CD4-positive, alpha-beta T cell treated with Interferon gamma for 1 hour (primary cell): ENCODE data around the gene B3GALNT1.
A peak's percentile ranks its signal among the peaks of the same experiment; 100 is the strongest.

Experiments
- DNase-seq: peaks from one replicate; pipeline ENCODE4 v3.0.0-alpha.2; 2020

The B3GALNT1 gene

DNA sequence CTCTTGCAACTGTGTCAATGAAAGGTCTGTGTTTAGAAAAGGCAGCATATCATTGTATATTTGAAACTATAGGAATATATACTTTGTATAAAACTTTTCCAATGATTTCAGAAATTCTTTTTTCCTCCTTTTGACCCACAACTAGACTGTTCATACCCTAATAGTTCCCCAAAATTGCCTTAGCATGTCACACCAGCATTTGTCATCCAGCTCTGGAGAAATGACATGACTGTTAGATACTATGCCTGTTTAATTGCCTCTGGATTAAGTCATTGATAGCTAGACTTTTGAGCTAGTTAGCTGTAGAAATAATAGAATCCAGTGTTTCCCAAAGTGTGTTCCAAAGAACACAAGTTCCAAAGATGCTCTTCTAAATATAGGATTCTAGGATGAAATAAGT lies 32.4 kb downstream of the B3GALNT1 start:
- DNase-seq = no peak

GRCh38 chr3:161072211-161072621 lies 32.9 kb downstream of the B3GALNT1 start:
- no peak for DNase-seq

- DNase-seq = no peak
Observed at GRCh38 chr3:161070980-161071663, 34.0 kb downstream of the B3GALNT1 start.

DNA sequence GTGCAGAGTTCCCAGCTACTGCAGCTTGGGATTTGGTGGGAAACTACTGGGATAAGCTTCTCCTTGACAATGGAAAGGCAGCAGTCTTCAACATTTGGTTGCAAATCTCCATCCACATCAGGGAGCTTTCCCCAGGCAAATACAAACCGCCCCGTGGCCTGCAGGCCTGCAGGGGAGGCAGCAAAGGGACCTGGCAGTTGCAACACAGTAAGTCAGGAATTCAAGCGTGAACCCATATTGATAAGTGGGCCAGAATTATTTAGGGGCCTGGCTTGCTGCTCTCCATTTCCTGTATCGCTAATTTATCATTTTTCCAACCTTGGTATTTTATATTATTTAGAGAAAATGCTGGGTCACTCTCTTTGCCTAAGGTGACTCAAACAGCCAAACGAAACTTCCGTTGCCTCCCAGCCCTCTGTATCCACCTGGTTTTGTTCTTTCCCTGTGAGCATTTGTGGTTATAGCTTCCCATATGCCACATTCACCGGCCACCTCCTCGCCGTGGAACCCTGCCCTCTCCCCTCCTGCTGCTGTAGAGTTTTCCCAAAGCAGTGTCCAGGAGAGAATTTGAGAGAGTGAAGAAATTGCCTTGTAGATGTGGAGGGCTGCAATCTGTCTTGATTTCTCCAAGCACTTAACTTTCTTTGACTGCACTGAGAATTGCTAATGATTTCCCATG lies 34.8 kb downstream of the B3GALNT1 start:
- no peak for DNase-seq

DNA sequence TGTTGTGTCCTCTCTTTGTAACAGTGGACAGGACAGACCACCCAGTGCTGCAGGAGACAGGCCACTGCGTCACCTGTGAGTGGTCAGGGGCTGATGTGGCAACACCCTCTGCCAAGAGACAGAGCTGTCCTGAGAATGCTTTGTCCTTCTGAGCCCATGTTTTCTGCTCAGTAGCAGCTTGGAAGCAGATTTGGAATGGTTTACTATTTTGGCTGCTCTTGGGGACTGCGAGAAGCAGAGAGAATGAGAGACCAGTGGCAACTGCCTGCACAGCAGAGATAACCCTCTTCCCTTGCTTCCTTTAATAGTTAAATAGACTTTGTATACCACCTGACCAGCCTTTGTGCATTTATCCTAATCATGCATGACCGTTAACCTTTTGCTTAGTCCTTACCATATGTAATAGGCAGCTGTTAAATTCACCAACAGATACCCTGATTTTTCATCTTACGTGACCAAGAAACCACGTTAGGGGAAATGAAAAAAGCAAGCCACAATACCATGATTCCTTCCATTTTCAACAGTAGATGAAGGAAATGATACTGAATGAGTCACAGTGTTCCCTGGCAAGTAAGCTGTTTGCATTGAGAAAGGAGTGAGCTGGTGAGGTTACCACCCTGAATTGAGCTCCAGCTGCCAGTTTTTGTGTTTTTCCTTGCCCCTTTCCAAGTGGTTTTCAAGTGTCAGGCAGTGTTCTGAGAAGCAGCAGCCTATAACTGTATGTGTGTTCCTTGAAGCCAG lies 35.5 kb downstream of the B3GALNT1 start:
- no peak for DNase-seq

DNA sequence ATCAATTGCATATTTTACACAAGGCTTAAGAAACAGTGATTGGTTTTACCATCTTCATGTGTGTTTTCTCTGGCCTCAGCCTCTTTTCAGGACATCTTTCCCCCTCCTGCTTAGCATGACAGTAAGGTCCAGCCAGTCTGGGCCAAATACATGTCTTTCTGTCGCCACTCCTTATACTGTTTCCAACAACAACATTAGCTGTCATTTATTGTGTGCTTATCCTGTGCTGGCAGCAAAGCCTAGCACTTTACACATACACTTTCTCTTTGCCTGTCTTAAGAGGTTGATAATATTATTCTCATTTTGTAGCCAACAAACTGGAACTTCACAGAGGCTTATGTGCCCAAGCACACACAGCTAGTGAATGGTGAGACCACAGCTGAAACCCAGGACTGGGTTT lies 37.8 kb downstream of the B3GALNT1 start:
- no peak for DNase-seq

DNA sequence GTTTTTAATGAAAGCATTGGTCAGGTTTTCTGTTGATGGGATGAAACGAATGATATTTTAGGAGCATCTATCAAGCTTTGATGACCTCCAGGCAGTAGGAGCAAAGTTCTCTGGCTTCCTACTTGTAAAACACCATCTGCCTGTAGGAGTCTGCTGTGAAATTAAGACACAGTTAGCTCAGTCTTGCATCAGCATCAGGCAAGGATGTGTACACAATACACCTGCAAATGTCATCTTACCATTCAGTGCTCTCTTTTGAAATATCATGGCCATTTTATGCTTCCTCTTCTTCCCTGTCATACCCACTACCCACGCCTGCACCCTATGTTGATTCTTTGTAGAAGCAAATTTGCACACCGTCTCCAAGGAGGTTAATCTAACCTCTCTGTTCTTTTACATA lies 38.2 kb downstream of the B3GALNT1 start:
- DNase-seq = no peak

GRCh38 chr3:161064413-161064812 lies 40.7 kb downstream of the B3GALNT1 start:
- no peak for DNase-seq

DNA sequence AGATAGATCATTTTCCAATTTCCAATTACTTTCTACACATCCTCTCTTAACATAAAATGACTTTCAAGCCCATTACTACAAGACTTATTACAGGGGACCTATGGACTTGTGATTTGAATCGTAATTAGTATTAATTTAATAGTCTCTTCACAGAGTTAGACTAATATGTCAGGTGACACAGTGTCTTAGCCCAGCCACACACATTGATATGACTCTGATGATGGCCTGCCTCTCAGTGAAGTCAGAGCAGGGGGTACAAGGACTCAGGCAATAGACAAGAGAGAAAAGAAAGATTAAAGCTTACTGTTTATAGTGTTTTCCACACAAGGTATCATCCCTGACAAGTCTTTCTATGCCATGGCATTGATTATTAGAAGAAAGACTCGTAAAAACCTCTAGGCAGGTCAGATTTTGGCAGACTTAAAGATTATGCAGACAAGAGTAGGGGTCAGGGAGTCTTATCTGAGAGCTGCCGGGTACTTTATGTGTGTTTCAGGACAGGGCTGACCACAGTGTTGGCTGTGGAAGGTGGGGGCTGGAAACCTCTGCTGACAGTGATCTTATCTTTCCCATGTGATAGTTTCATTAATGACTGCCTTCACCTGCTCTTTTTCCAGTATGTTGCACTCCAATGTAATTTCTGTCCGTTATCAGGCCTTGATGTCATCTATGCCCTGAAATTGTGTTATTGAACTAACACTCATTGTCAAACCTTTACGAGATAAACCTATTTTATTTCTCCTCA lies 50.1 kb downstream of the B3GALNT1 start:
- no peak for DNase-seq

- DNase-seq = no peak
Observed at GRCh38 chr3:161051856-161052255, 53.3 kb downstream of the B3GALNT1 start.

- DNase-seq = no peak
Observed at GRCh38 chr3:161050935-161051334, 54.2 kb downstream of the B3GALNT1 start.

DNA sequence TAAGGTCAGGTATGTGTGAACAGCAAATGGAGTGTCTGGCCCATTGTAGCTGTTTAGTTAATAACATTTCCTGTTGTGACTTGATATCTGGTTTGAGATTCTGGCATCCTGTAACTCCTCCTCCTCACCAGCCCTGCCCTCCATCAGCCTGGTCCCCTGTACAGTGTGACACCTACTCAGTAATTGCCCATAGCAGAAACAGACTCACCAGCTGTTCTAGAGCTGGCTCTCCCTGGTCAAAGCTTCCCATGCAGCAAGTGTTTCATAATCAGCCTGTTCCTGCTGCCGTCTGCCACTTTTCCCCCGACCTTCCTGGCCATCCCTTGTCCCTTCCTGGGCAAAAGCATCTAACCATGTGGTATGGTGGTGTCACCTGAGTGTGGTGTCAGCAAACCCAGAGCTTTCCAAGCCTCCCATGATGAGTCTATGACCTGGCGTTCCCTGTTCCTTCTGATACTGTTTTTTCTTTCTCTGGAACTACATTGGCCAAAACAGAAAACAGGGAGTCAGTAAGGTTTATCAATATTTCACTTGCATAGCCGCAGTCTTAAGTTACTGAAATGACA lies 55.4 kb downstream of the B3GALNT1 start:
- DNase-seq = no peak

DNA sequence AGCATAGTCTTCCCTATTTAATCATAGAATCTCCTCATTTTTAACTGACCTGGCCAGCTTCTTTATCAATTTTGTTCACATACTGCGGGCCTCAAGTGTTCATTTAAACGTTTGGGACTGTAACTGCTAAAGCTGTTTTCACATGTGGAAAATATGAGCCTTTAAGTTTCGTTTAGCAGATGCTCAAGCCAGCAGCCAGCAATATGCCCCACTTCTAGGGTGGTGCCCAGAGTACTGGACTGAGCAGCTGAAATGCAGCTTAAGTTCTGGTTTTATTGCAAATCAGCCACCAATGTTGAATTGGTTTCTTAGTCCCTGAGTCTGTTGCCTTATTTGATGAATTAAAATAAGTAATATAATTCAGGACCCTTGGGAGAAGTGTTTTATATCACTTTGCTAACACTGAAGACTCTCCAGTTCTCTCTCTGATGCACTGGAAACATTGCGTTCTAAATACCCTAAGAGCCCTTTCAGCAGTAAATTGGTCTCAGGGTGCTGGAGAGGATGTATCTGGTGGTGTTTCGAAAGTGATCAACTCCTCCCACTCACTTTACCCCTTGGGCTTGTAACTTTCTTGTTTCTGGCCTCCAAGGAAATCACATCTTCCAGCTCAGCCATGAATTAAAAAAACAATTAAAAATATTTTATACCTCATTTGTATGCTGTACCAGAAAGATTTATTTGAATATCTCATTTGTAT lies 61.7 kb downstream of the B3GALNT1 start:
- no peak for DNase-seq

GRCh38 chr3:161042023-161042501 lies 63.1 kb downstream of the B3GALNT1 start:
- no peak for DNase-seq

DNA sequence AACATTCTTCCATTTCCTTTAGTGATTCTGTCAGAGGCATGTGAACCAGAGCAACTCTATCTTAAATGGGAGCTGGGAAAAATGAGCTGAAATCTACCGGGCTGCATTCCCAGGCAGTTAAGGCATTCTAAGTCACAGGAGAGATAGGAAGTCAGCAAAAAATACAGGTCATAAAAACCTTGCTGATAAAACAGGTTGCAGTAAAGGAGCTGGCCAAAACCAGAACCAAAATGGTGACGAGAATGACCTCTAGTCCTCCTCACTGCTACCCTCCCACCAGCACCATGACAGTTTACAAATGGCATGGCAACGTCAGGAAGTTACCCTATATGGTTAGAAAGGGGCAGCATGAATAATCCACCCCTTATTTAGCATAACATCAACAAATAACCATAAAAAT lies 66.4 kb downstream of the B3GALNT1 start:
- no peak for DNase-seq

- DNase-seq = no peak
Observed at GRCh38 chr3:161035711-161036110, 69.4 kb downstream of the B3GALNT1 start.

DNA sequence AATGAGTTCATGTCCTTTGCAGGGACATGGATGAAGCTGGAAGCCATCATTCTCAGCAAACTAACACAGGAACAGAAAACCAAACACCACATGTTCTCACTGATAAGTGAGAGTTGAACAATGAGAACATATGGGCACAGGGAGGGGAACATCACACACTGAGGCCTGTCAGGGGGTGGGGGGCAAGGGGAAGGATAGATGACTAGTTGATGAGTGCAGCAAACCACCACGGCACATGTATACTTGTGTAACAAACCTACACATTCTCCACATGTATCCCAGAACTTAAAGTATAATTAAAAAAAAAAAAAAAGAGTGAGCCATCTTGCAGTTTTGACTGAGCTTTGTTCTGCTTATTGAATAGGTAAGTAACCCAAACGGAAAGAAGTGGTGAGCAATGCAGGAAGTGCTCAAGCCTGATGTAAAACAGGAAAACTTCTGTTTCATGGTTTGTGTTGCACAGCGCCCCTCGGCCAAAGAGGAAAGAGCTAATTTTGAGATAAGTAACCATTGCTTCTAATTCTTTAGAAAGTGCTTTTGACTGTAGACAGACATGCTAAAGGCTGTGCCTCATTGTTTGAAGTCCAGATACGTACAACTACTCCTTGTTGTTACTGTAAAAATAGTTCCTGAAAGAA lies 70.1 kb downstream of the B3GALNT1 start:
- peak; percentile 29 for DNase-seq
